ENCODE measurements around the gene MTHFD1.

MTHFD1 gene

DNA sequence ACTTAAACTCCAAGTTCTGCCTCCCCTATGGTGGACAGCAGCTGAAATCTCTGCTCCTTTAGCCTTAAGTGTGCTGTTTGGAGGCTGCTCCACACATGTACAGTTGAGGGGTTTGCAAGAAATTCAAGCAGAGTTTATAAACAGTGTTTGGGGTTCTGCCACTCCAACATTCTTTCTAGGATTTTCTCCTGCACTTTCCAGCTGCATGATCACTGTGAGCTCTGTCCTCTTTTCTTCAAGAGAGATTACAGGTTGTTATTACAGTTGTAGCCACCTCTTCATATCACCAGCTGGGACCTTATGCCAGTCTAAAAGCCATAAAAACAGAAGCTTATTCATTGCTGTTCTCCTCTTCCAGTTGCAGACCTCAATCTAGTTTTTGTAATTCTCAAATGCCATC, 107.1 kb downstream of the MTHFD1 start:
- no peak for DNase-seq

DNA sequence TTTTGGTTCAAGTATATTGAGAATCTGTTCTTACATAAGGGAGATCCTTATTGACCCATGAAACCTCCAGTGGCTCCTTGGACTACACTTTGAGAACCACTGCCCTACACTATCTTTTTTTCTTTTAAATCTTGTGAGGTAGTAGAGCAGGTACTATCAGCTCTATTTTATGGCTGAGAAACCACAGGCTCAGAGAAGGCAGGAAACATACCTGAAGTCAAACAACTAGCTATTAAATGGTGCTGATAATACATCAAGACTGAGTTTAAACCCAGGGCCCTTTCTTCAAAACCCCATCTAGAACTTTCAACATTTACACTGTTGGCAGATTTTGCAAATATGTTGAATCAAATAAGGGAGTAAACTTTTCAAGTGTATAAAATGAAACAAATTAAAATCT, 108.6 kb downstream of the MTHFD1 start:
- no peak for DNase-seq

DNA sequence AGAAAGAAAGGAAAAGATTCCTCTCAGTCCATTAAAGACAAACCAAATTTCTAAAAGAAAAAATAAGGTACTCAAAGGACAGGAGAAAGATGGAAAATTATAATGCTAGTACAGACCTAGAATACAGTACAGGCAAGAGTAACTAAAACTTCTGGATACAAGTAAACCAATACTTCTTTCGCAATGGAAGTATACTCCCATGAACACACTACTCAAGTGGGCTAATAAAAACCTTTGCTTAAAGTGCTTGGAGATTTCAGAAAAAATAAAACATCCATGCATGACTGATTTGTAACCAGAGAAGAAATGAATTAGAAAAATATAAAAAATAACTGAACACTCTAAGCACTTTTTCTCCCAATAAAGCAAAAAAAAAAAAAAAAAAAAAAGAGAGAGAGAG, 111.9 kb downstream of the MTHFD1 start:
- no peak for DNase-seq

DNA sequence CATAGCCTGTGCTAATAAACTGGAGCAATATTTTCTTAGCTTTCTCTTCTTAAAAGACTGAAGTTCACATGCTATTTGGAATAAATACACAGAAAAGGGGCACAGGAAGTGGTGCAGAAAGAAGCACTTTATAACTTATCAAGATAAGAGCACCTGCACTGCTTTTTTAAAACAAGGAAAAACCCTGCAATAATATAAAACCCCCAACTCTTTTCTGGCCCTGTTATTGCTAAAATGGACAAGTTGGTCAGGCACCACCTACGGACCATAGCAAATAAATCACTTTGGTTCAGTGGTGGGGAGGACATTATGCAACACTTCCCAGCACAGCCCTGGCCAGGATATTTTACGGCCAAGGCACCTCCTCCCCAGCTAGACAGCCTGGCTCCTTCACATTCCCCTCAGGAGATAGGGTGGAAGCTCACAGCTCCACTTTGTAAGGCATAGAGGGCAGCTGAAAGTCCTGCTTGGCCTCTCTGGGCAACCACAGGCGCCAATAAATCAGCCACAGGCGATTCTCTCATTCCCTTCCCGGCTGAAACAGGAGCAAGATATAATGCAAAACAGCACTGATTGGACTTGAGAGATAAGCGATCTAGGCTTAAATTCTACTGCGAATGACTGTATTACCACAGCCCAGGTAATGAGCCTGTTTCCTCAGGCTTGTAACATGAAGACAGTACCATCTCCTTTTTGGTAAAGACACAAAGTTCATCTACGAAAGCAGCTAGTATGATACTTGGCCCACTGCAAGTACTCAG, 113.4 kb downstream of the MTHFD1 start:
- DNase-seq = peak in 7 of 14 donors; percentile 1 to 42 (median 18)

DNA sequence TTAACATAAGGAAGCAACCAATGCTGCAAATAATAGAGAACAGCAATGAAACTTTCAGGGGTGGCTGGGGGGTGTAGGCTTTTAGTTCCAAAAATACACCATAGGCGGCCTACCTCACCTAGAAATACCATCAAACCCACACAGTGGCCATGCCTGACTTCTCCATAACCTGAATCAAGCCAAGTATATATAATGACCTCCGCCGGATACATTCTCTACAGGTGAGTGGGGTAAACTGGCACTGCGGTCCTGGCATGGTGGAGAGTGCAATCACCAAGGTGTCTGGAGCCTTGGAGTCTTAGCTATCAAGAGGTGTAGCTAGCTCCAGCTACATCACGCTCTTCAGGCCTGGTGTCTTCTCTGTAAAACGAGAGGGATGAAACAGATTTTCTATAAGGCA, 114.3 kb downstream of the MTHFD1 start:
- peak in 1 of 14 donors; percentile 11 for DNase-seq

DNA sequence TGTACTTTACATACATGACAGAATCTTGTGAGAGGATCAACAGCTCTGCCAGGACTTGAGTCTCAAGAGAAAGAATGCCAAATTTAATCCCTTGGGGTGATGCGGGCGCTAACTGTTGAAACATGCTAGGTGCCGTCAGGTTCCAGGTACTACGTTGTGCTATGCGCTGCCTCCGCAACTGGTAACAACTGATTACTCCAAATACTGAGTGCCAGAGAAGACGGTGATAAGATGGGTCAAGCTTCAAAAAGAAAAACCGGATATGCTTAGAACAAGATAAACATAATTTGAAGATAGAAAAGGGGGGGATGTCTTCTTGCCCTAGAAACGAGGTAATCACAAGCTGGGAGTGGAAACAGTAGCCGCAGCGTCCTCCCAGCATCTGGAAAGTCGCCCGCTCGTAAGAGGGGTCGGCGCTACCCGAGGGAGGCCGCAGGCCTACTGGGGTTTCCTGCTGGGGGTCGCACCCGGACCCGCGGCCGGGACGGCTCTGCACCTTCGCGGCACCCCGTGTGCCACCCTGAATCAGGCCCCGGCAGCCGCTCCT, 114.8 kb downstream of the MTHFD1 start:
- peak in 3 of 14 donors; percentile 14 to 57 (median 40) for DNase-seq

DNA sequence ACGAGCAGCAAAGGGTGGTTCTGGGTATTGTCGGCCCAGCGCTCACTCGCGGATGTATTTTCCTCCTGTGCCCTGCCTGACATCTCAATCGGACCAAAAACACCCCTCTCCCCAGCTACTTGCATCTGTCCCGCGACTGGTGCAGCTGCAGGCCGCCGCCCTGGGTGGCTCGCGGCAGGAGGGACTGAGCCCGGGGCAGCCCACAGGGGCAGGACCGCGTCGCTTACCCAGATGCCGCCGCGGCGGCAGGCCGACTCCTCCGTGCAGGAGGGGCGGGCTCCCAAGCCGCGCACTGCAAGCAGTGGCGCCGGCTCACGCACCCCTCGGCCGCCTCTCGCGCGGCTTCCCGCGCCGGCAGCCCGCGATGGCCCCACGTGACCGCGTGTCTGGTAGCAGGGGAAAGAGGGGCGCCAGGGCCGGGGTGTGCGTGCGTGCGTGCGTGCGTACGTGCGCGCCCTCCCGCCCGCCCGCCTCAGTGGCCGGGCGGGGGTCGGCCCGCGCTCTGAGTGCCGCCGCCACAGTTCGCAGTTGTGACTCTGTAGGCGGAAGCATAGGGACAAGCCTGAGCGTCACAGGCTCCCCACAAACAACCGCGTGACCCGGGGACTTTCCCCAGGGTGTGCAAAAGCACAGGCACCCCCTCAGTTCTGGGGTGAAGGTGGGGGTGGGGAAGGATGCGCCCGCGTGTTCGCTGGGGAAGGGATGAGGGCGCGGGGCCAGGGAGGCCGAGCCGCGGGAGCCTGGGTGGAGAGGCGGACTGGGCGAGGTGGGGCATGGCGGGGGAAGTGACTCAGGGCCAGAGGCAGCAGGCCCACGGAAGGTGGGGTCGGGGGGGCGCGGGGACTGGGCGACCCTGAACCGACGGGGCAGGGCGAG, 115.5 kb downstream of the MTHFD1 start, which contains the start of gene ZBTB25:
Gene ZBTB25 (minus strand): TSS at position 405 of the 876 bp plus-strand sequence. CDS start 13,305 bp downstream, outside the sequence.
- DNase-seq = peak; percentile 51 to 97 (median 89)

DNA sequence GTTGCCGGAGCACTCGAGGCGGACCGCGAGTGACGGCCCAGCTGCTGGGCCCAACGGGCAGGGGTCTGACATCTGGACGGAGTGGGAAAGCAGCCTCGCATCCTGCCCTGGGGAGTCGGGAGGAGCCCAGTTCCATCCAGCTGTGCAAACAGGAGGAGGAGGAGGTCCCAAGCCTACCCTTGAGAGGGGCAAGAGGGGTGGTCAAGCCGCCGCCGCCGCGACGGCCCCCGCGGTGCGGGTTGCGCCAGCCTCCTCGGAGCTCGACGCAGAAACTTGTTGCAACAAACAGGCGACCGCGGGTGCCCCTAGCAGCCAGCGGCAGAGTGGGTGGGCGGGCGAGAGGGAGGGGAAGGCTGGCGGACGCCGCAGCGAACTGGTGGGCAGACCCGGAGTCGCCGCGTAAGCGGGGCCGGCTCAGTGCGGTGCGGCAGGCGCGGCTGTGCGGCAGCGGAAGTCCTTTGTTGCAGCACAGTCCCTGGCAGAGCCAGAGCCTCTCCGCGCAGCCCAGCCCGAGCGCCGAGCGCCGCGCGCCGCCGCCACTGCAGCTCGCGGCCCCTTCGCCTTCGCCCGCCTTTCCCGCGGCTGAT, 116.2 kb downstream of the MTHFD1 start, which contains the start of gene ZBTB1:
Gene ZBTB1 (plus strand): TSS at position 461 of the 587 bp plus-strand sequence. CDS start 16,735 bp downstream, outside the sequence.
- DNase-seq = peak in 12 of 14 donors; percentile 68 to 92 (median 82)

DNA sequence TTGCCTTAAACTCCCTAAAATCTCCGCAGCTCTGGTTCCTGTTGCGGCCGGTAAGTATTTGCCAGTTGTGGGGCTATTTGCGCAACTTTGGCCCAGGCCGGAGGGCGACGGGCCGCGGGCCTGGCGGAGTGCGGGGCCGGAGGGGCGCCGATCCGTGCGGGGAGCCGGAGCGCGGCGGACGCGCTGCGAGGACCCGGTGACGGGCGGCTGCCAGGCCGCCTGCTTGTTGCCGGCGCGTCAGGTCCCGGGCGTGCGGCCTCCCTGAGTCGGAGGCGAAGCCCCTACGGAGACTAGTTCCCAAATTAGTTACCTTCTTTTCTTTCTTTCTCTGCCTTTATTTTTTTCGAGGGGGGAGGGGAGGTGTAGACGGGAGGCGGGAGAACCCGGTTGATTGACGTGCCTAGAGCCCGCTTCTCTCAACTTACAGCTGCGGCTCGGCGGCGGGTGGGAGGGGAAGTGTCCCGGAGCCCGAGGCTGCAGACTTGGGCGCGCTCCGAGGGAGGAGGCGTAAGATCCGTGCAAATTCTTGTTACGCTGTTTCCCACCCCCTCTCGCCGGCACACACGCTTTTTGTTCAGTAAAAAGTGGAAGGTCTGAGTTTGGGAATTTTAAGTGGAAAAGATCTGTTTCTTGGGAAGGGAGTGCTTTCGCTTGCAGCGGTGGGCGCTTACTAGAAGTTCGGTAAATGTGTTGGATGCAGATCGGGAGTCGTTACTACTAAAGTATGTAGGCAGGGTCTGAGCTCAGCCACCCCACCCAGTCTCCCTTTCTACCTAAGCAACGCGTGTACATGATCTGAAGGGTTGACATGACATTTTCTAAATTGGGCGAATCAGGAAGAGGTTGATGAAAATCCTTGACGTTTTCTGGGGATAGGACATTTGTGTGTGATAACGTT, 117.0 kb downstream of the MTHFD1 start:
- DNase-seq = peak; percentile 8 to 91 (median 74)

DNA sequence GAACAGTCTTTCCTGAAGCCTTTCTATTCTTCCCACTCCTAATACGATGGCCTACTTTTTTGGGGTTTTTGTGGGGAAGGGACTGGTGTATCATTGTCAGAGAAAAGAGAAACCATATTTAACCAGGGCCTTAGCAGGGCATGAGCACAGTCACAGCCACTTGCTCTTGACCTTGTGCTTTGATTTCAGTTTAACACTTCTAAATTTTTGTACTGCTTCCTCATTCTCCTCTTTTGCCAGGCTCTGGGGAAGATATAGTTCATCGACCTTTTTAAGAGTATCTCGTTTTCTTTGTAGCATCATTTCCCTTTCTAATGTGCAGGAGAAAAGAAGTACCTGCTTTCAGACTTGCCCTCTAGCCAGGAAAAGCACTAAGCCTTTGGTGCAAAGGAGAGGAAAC, 118.6 kb downstream of the MTHFD1 start:
- DNase-seq = no peak

DNA sequence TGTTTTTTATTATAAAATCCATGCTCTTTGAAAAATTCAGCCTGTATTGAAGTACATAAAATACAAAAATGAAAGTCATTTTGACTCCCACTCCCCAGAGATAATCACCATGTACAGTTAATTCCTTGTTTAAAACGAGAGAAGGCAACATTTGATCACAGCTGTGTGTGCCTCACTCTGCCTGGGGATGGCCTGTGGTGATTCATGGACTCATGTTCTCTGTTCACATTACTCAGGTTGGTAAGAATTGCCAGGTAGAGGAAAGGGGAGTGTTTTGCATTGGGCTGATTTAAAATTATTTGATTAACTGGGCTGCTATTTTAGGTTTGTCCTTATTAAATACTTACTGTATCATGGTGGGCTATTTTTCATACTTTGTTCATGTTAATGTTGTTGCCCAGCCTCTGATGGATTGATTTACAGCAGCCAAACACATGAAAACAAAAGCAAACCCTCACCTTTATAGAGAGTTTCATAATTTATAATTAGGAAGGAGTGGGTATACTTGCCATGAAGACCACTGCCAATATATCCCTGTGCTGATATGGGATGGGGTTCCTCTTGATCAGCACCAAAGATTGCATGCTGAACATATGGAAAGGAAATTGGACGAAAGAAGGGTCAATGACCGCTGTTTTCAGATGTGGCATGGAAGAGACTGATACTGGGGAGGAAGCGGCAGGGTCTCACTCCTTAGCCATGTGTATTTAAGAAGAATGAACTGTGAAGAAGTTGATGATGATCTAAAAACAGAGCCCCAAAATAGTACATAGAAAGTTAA, 119.4 kb downstream of the MTHFD1 start:
- no peak for DNase-seq

DNA sequence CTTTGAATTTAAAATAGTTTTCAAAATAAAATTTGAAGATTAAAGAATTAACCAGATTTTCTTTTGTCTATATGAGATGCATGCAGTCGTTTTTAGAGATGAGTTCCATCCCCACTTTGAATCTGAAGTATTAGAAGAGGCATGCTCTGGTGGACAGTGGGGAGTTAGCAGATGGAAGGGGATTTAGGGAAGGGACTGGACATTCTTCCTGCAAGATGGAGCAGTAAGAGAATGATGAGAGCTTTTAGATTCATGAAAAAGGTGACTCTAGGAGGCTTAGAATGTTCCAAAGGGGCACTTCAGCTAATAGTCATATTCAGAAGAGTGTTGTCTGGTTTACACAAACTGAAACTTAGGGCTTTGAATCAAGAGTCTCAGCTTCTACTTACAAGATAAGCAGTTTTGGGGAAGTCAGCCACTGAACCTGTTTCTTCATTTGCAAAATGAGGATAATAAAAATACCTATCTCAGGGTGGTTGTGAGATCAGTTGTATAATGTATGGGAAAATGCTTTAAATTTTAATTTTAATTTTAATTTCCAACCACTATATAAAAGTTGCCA, 120.1 kb downstream of the MTHFD1 start:
- DNase-seq = no peak

DNA sequence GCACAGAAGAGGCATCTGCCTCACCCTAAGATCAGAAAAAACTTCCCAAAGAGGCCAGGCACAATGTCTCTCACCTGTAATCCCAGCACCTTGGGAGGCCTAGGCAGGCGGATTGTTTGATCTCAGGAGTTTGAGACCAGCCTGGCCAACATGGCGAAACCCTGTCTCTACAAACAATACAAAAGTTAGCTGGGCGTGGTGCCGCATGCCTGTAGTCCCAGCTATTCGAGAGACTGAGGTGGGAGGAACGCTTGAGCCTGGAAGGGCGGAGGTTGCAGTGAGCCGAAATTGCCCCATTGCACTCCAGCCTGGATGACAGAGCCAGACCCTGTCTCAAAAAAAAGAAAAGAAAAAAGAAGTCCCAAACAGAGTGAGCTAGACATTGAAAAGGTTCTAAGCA, 120.9 kb downstream of the MTHFD1 start:
- no peak for DNase-seq

All from C1 segment of cervical spinal cord (tissue), 14 donors.